Ovary (tissue), 9 donors: ENCODE results near the gene THEM4. TPM values are rescaled to one million over a fixed set of nuclear protein-coding genes. Genes with fewer than 3 reads are reported as not detected.
"Not testable (repeated sequence)": the region's sequence is repeated elsewhere in the genome, so short reads cannot be mapped to it uniquely, and the experiment has no call there.

ENCODE experiments used
- DNase-seq, 5 donors: peaks; one replicate each; pipeline ENCODE4 v3.0.0-alpha.2; 2019 to 2020
- H3K27ac ChIP-seq, 2 donors: fragments of 200-600 bp; one replicate each; pipeline versions ENCODE4 v1.5.1 to v1.8.0; 2019 to 2022
- H3K27me3 ChIP-seq: fragments of 200-600 bp; one replicate; pipeline ENCODE4 v1.8.0; 2022
- H3K36me3 ChIP-seq: fragments of 200-600 bp; sonication (generic); one replicate; pipeline ENCODE4 v1.5.1; 2019
- H3K4me1 ChIP-seq: one replicate; pipeline ENCODE4 v1.8.1; 2013; ENCODE audit warnings: mild to moderate bottlenecking, moderate library complexity; ENCODE audit not compliant: insufficient read depth
- H3K4me3 ChIP-seq: fragments of 200-600 bp; sonication (generic); one replicate; pipeline ENCODE4 v1.5.1; 2017
- H3K9me3 ChIP-seq, 2 donors: fragments of 200-600 bp in 1 of 2; sonication (generic) in 1 of 2; one replicate each; pipeline versions ENCODE4 v1.5.1 to v1.8.1; 2013 to 2019; ENCODE audit warnings: mild to moderate bottlenecking in 1 of 2, moderate library complexity in 1 of 2
- CTCF ChIP-seq, 3 donors: fragments of 450-650 bp in 2 of 3; fragments of 200-600 bp in 1 of 3; IDR thresholded peaks; one replicate each; pipeline versions ENCODE4 v1.5.1 to v1.8.0; 2016 to 2022; ENCODE audit warnings: antibody characterized with exemption in 3 of 3, mild to moderate bottlenecking in 1 of 3
- EP300 ChIP-seq: sonication (generic); formaldehyde crosslinking; IDR thresholded peaks from one replicate; pipeline ENCODE4 v1.6.1; 2017; ENCODE audit warnings: antibody characterized with exemption
- POLR2A ChIP-seq: fragments of 450-650 bp; IDR thresholded peaks from one replicate; pipeline ENCODE4 v1.6.1; 2017; ENCODE audit warnings: antibody characterized with exemption, mild to moderate bottlenecking, moderate library complexity
- WGBS, 3 donors: extraction: QIAGEN DNeasy Blood & Tissue Kit in 1 of 3; methylation state at CpG; one replicate each; pipeline versions ENCODE4 v1.1.5 to v1.1.7; 2013 to 2017; 5-methylcytosine and 5-hydroxymethylcytosine counted together
- intact Hi-C, 4 donors: fragments of 100-400 bp; cut with DNase I; formaldehyde crosslinking; loops; one replicate each; pipeline versions ENCODE4 v1.11.0 to v1.15.1; 2022 to 2023
- polyA plus RNA-seq, 2 donors: library from polyadenylated mRNA; stranded (reverse); fragments of 200-250 nt in 1 of 2; fragments of 350-450 nt in 1 of 2; fragmentation: Illumina TruSeq in 1 of 2; extraction: RNeasy Lipid Tissue Mini Kit (QIAGEN cat#74804) in 1 of 2; gene quantifications; one replicate each; pipeline ENCODE4 v1.2.3, GENCODE V29; 2013 to 2014
- total RNA-seq, 7 donors: library from RNA; depleted of rRNA in 2 of 7; stranded (reverse); fragments of >200 nt in 2 of 7; fragmentation: NEBNext Ultra II Directional in 3 of 7; extraction: Animal tissue kit (Norgen Biotek cat#: 25700) in 3 of 7; gene quantifications; one replicate each; pipeline versions ENCODE4 v1.1.0 to v1.2.4, GENCODE V29; 2016 to 2023
- donor health status: DM: no; HTN: no; CAD: no; lungs with moderate emphysema.
- donor health status: DM: no; HTN: no; CAD: no.
- donor health status: Bipolar disorder and iron deficiency.
- donor health status: DM: yes; HTN: yes; CAD: no.
- donor health status: DM: no; HTN: no; CAD: no.
- donor health status: DM: yes; HTN: yes; CAD: no.

THEM4 gene
- total and polyA plus RNA-seq, 9 donors = 10.4 to 21.8 (median 14.4) TPM

- Histone ChIP-seq H3K27ac (no peak overlapping the region), H3K4me1 (no peaks in the 10 kb centered on the region), H3K4me3 (no peak overlapping the region), H3K9me3 (no peaks in the 10 kb centered on the region), H3K36me3 (no peaks in the 10 kb centered on the region), H3K27me3 (no peaks in the 10 kb centered on the region)
- 84 to 90% (median 89%) methylated on average over 2 of the region's 2 CpGs for WGBS, 3 donors
- intact Hi-C loops = no loop called here
- no peak for DNase-seq
- no peak for TF ChIP-seq EP300
- TF ChIP-seq POLR2A = no peak
- TF ChIP-seq CTCF (IDR thresholded peaks at IDR 0.05) = no peak
Observed at GRCh38 chr1:151914076-151914475, 4.8 kb upstream of the THEM4 start.

- H3K4me1 ChIP-seq = no peaks in the 10 kb centered on the region
- no peaks in the 10 kb centered on the region for H3K9me3 ChIP-seq
- no peak for DNase-seq
- no peak overlapping the region for H3K27ac ChIP-seq
- no peaks in the 10 kb centered on the region for H3K27me3 ChIP-seq
- intact Hi-C loops = no loop called here
- no peak overlapping the region for H3K4me3 ChIP-seq
- TF ChIP-seq CTCF (IDR thresholded peaks at IDR 0.05) = no peak
- TF ChIP-seq EP300 = no peak
- TF ChIP-seq POLR2A = no peak
- WGBS, 3 donors = 95 to 98% (median 96%) methylated on average over 1 of the region's 1 CpG
- no peaks in the 10 kb centered on the region for H3K36me3 ChIP-seq
Observed at GRCh38 chr1:151912973-151913372, 3.7 kb upstream of the THEM4 start.

GRCh38 chr1:151908228-151908691 is 1.1 kb downstream of the THEM4 start:
- TF ChIP-seq EP300 = no peak
- no peak for TF ChIP-seq CTCF (IDR thresholded peaks at IDR 0.05)
- no peak for TF ChIP-seq POLR2A
- WGBS, 3 donors = 71 to 77% (median 73%) methylated on average over 10 of the region's 10 CpGs
- H3K27me3 ChIP-seq = no peaks in the 10 kb centered on the region
- intact Hi-C loops = no loop called here
- H3K4me1 ChIP-seq = peaks cover 1% of the 10 kb centered on the region
- H3K27ac ChIP-seq = no peak overlapping the region
- no peak for DNase-seq
- H3K36me3 ChIP-seq = no peaks in the 10 kb centered on the region
- no peaks in the 10 kb centered on the region for H3K9me3 ChIP-seq
- peak overlapping the region; percentile 62 for H3K4me3 ChIP-seq

- Histone ChIP-seq H3K9me3 (no peaks in the 10 kb centered on the region), H3K27me3 (no peaks in the 10 kb centered on the region), H3K27ac (no peak overlapping the region), H3K36me3 (no peaks in the 10 kb centered on the region), H3K4me1 (peaks cover 1% of the 10 kb centered on the region), H3K4me3 (no peak overlapping the region)
- intact Hi-C loops = no loop called here
- TF ChIP-seq EP300 (no peak), POLR2A (no peak)
- no peak for DNase-seq
- 86 to 93% (median 91%) methylated on average over 9 of the region's 9 CpGs for WGBS, 3 donors
Observed at GRCh38 chr1:151907363-151908139, 1.8 kb downstream of the THEM4 start.

GRCh38 chr1:151906324-151906645 is 3.0 kb downstream of the THEM4 start:
- DNase-seq, H3K27me3 ChIP-seq, H3K4me1 ChIP-seq, intact Hi-C loops, H3K9me3 ChIP-seq, H3K36me3 ChIP-seq, H3K4me3 ChIP-seq: not testable (repeated sequence)
- 97 to 98% (median 98%) methylated on average over 14 of the region's 14 CpGs for WGBS, 3 donors
- H3K27ac ChIP-seq = peak overlapping the region in 1 of 2 donors; percentile 19

- H3K9me3 ChIP-seq, H3K4me3 ChIP-seq, H3K27me3 ChIP-seq, H3K36me3 ChIP-seq, H3K4me1 ChIP-seq, intact Hi-C loops: not testable (repeated sequence)
- 46 to 78% (median 59%) methylated on average over 19 to 22 of the region's 22 CpGs for WGBS, 3 donors
- H3K27ac ChIP-seq = peak overlapping the region in 1 of 2 donors; percentile 19
- DNase-seq = peak in 1 of 5 donors; percentile 37
Observed at GRCh38 chr1:151905443-151906323, 3.6 kb downstream of the THEM4 start.
